Fibroblast of villous mesenchyme (primary cell): ENCODE data around the gene ALK. TPM values are rescaled to one million over a fixed set of nuclear protein-coding genes. Genes with fewer than 3 reads are reported as not detected.

Experiments
- DNase-seq: peaks from one replicate; pipeline ENCODE4 v3.0.0-alpha.2; 2010; ENCODE audit warnings: low read depth
- H3K4me3 ChIP-seq: 2 replicates; pipeline ENCODE4 v1.5.1; 2011; ENCODE audit warnings: low read depth, mild to moderate bottlenecking, low read length
- CTCF ChIP-seq: IDR thresholded peaks from 2 replicates; pipeline ENCODE4 v1.5.1; 2012; ENCODE audit warnings: low read depth, mild to moderate bottlenecking, low read length; ENCODE audit not compliant: insufficient read depth
- total RNA-seq: library from RNA; depleted of rRNA; stranded (reverse); fragments of >200 nt; gene quantifications from 2 replicates; pipeline ENCODE4 v1.2.3, GENCODE V29; 2012

ALK gene
- total RNA-seq, 1 donor: not detected

- DNase-seq: no peak
- H3K4me3 ChIP-seq: no peak overlapping the region
- no peak for TF ChIP-seq CTCF
These were observed 647.4 kb downstream of the ALK start for GRCh38 chr2:29273685-29274611.

- no peak for TF ChIP-seq CTCF
- no peak overlapping the region for H3K4me3 ChIP-seq
- DNase-seq: no peak
These were observed 648.2 kb downstream of the ALK start for GRCh38 chr2:29273004-29273684.

- DNase-seq: no peak
- H3K4me3 ChIP-seq: no peak overlapping the region
- TF ChIP-seq CTCF: no peak
These were observed 649.1 kb downstream of the ALK start for GRCh38 chr2:29272311-29272710.

GRCh38 chr2:29270701-29271121 is 650.7 kb downstream of the ALK start:
- DNase-seq: no peak
- no peak for TF ChIP-seq CTCF
- H3K4me3 ChIP-seq: no peak overlapping the region

GRCh38 chr2:29269765-29270109 is 651.6 kb downstream of the ALK start:
- no peak for DNase-seq
- TF ChIP-seq CTCF: no peak
- no peak overlapping the region for H3K4me3 ChIP-seq

- DNase-seq: no peak
- no peak overlapping the region for H3K4me3 ChIP-seq
- TF ChIP-seq CTCF: no peak
These were observed 652.2 kb downstream of the ALK start for GRCh38 chr2:29269095-29269764.
